Fibroblast of the aortic adventitia (primary cell): Measurements from ENCODE around the gene RNLS. TPM values are rescaled to one million over a fixed set of nuclear protein-coding genes. Genes with fewer than 3 reads are reported as not detected.

Source experiments
- DNase-seq: peaks from one replicate; pipeline ENCODE4 v3.0.0-alpha.2; 2010; ENCODE audit warnings: low read depth
- H3K4me3 ChIP-seq: 2 replicates; pipeline ENCODE4 v1.5.1; 2011; ENCODE audit warnings: low read depth, mild to moderate bottlenecking, control low read depth, low read length, moderate library complexity
- CTCF ChIP-seq: IDR thresholded peaks from 2 replicates; pipeline ENCODE4 v1.5.1; 2011; ENCODE audit warnings: mild to moderate bottlenecking, low read length, control low read depth, inconsistent platforms; ENCODE audit not compliant: insufficient read depth
- total RNA-seq: library from RNA; depleted of rRNA; stranded (reverse); fragments of >200 nt; gene quantifications from 2 replicates; pipeline ENCODE4 v1.2.3, GENCODE V29; 2012; ENCODE audit warnings: low replicate concordance

The RNLS gene
- total RNA-seq, 1 donor, result 16.8 TPM

GRCh38 chr10:88392222-88392621, 190.9 kb downstream of the RNLS start:
- TF ChIP-seq CTCF, result no peak
- DNase-seq, result no peak
- H3K4me3 ChIP-seq, result no peak overlapping the region

- DNase-seq, result no peak
Observed at GRCh38 chr10:88390041-88390440, 193.1 kb downstream of the RNLS start.

GRCh38 chr10:88389456-88389855, 193.7 kb downstream of the RNLS start:
- no peak overlapping the region for H3K4me3 ChIP-seq
- DNase-seq, result peak; percentile 83
- peak; percentile 69 for TF ChIP-seq CTCF

More at GRCh38 chr10:88390041-88390440, 193.1 kb downstream of the RNLS start:
- no peak overlapping the region for H3K4me3 ChIP-seq
- no peak for TF ChIP-seq CTCF

GRCh38 chr10:88388324-88388723, 194.8 kb downstream of the RNLS start:
- DNase-seq, result no peak
- TF ChIP-seq CTCF, result no peak
- H3K4me3 ChIP-seq, result no peak overlapping the region

GRCh38 chr10:88386821-88387773, 196.0 kb downstream of the RNLS start:
- H3K4me3 ChIP-seq, result no peak overlapping the region
- TF ChIP-seq CTCF, result no peak
- DNase-seq, result peak; percentile 76

GRCh38 chr10:88386204-88386788, 196.8 kb downstream of the RNLS start:
- TF ChIP-seq CTCF, result no peak
- DNase-seq, result peak; percentile 55

More at GRCh38 chr10:88386204-88386788, 196.8 kb downstream of the RNLS start:
- no peak overlapping the region for H3K4me3 ChIP-seq
